Stomach (tissue), 9 donors: ENCODE data around the gene ACTR6. TPM values are rescaled to one million over a fixed set of nuclear protein-coding genes. Genes with fewer than 3 reads are reported as not detected.
"Not testable (repeated sequence)": the region's sequence is repeated elsewhere in the genome, so short reads cannot be mapped to it uniquely, and the experiment has no call there.

Source experiments
- DNase-seq, 2 donors: peaks; one replicate each; pipeline versions ENCODE4 v3.0.0 to v3.0.0-alpha.2; 2013 to 2019
- H3K27ac ChIP-seq, 5 donors: fragments of 200-600 bp in 4 of 5; sonication (generic) in 4 of 5; one replicate each; pipeline ENCODE4 v1.5.1; 2013 to 2019; ENCODE audit warnings: mild to moderate bottlenecking in 1 of 5, moderate library complexity in 1 of 5
- H3K27me3 ChIP-seq, 3 donors: fragments of 200-600 bp; sonication (generic); one replicate each; pipeline ENCODE4 v1.5.1; 2017 to 2019; ENCODE audit warnings: mixed run types in 1 of 3
- H3K36me3 ChIP-seq, 4 donors: fragments of 200-600 bp; sonication (generic); 1 replicate in 3 of 4; 2 replicates in 1 of 4; pipeline ENCODE4 v1.5.1; 2016 to 2019
- H3K4me1 ChIP-seq, 4 donors: fragments of 200-600 bp; sonication (generic); one replicate each; pipeline ENCODE4 v1.5.1; 2016 to 2019
- H3K4me3 ChIP-seq, 4 donors: fragments of 200-600 bp; sonication (generic) in 3 of 4; one replicate each; pipeline ENCODE4 v1.5.1; 2016 to 2019; ENCODE audit warnings: mild to moderate bottlenecking in 1 of 4
- H3K9me3 ChIP-seq, 4 donors: fragments of 200-600 bp; sonication (generic); one replicate each; pipeline ENCODE4 v1.5.1; 2016 to 2019
- CTCF ChIP-seq, 7 experiments: fragments of 450-650 bp in 4 of 7; fragments of 200-600 bp in 3 of 7; sonication (generic) in 3 of 7; IDR thresholded peaks; one replicate each; pipeline ENCODE4 v1.5.1; 2016 to 2019; ENCODE audit warnings: antibody characterized with exemption in 7 of 7, control low read depth in 2 of 7, mild to moderate bottlenecking in 1 of 7
- EP300 ChIP-seq: sonication (generic); formaldehyde crosslinking; IDR thresholded peaks from one replicate; pipeline ENCODE4 v1.6.1; 2017; ENCODE audit warnings: antibody characterized with exemption
- POLR2A ChIP-seq, 4 donors: fragments of 450-650 bp; IDR thresholded peaks; one replicate each; pipeline ENCODE4 v1.6.1; 2016; ENCODE audit warnings: antibody characterized with exemption in 4 of 4, control low read depth in 2 of 4, mild to moderate bottlenecking in 1 of 4, moderate library complexity in 1 of 4
- POLR2AphosphoS5 ChIP-seq, 3 donors: sonication (generic); formaldehyde crosslinking; IDR thresholded peaks; one replicate each; pipeline ENCODE4 v1.6.1; 2016; ENCODE audit warnings: antibody characterized with exemption in 3 of 3
- WGBS, 5 donors: extraction: QIAGEN DNeasy Blood & Tissue Kit in 3 of 5; methylation state at CpG; one replicate each; pipeline versions ENCODE4 v1.1.5 to v1.1.7; 2013 to 2018; 5-methylcytosine and 5-hydroxymethylcytosine counted together
- intact Hi-C: fragments of 100-400 bp; cut with DNase I; formaldehyde crosslinking; loops from one replicate; pipeline ENCODE4 v1.15.1; 2023; ENCODE audit warnings: low total_unique reads
- polyA plus RNA-seq, 3 donors: library from polyadenylated mRNA; stranded (reverse); fragments of 200-250 nt; gene quantifications; one replicate each; pipeline ENCODE4 v1.2.3, GENCODE V29; 2013
- total RNA-seq, 5 donors: library from RNA; depleted of rRNA; stranded (reverse); fragments of >200 nt; gene quantifications; one replicate each; pipeline versions ENCODE4 v1.1.0 to v1.2.3, GENCODE V29; 2014 to 2016
- donor health status: healthy with polysubstance abuse.
- donor health status: Bipolar disorder and iron deficiency.
- donor health status: healthy.

Gene ACTR6
- total and polyA plus RNA-seq, 8 donors = 0.58 to 40.7 (median 13.4) TPM

DNA sequence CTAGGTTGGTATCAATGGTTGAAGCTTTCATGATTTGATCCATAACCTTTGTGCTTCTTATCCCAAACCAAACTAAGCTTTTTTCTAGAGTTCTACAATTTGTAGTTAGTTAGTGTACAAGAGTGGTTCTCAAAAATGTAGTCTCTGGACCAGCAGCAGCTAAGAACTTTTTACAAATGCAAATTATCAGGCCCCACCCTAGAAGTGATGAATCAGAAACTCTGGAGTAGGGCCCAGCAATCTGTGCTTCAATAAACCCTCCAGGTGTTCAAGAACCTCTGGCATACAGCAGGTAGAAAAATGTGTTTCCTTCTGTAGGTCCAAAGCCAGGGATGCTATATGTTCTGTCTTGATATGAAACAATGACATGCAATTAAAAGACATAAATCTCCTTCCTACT is 26.1 kb upstream of the ACTR6 start:
- DNase-seq = no peak
- Histone ChIP-seq H3K27me3 (no peaks in the 10 kb centered on the region), H3K4me3 (no peak overlapping the region), H3K4me1 (peaks cover 0 to 15% (median 0%) of the 10 kb centered on the region in 4 donors), H3K27ac (no peak overlapping the region), H3K36me3 (peaks cover 0 to 14% (median 10%) of the 10 kb centered on the region in 4 donors), H3K9me3 (no peaks in the 10 kb centered on the region)
- intact Hi-C loops = no loop called here
- TF ChIP-seq POLR2AphosphoS5 (IDR thresholded peaks at IDR 0.05) (no peak), EP300 (no peak), POLR2A (IDR thresholded peaks at IDR 0.05) (no peak), CTCF (IDR thresholded peaks at IDR 0.05) (no peak)

DNA sequence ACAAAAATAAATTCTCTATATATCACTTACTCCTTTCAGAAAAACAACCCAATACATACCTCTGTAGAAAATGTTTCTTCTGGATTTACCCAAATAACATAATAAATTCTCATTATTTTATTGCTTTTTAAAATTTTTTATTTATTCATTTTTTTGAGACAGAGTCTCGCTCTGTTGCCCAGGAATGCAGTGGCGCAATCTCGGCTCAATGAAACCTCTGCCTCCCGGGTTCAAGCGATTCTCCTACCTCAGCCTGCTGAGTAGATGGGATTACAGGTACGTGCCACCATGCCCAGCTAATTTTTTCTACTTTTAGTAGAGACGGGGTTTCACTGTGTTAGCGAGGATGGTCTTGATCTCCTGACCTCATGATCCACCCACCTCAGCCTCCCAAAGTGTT is 24.1 kb upstream of the ACTR6 start:
- intact Hi-C loops = not testable (repeated sequence)

DNA sequence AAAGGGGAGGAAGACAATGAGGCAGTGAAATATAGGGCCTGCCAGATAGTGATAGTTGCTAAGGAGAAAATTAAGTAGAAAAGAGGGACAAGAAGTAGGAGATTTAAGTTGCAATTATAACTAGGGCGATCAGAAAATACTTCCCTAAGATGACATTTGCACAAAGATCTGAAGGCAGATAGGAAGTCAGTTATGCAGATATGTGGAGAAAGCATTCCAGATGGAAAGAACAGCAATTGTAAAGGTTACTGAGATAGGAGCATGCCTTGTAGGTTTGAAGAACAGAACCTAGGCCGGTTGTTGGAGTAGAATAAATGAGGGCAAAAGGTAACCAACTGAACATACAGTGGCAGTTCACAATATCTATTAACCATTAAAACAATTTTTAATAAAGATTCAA is 21.4 kb upstream of the ACTR6 start:
- Histone ChIP-seq H3K4me3 (no peak overlapping the region), H3K27me3 (no peaks in the 10 kb centered on the region), H3K27ac (no peak overlapping the region), H3K36me3 (peaks cover 0 to 7% (median 2%) of the 10 kb centered on the region in 4 donors), H3K4me1 (no peaks in the 10 kb centered on the region), H3K9me3 (no peaks in the 10 kb centered on the region)
- no peak for DNase-seq
- 33 to 74% (median 51%) methylated on average over 2 of the region's 2 CpGs for WGBS, 5 donors
- intact Hi-C loops = no loop called here
- TF ChIP-seq POLR2AphosphoS5 (IDR thresholded peaks at IDR 0.05) = no peak
- TF ChIP-seq POLR2A (IDR thresholded peaks at IDR 0.05) = no peak
- TF ChIP-seq EP300 = no peak
- TF ChIP-seq CTCF (IDR thresholded peaks at IDR 0.05) = no peak

More for the DNA sequence above, 24.1 kb upstream of the ACTR6 start:
- 94 to 97% (median 97%) methylated on average over 7 to 8 of the region's 8 CpGs for WGBS, 5 donors
- not testable (repeated sequence) for H3K27ac ChIP-seq, H3K27me3 ChIP-seq, H3K9me3 ChIP-seq, H3K4me1 ChIP-seq, DNase-seq, H3K4me3 ChIP-seq
- peaks cover 0 to 14% (median 10%) of the 10 kb centered on the region in 4 donors for H3K36me3 ChIP-seq

- no peaks in the 10 kb centered on the region for H3K9me3 ChIP-seq
- H3K4me1 ChIP-seq = peaks cover 3 to 23% (median 10%) of the 10 kb centered on the region in 4 donors
- TF ChIP-seq POLR2A (IDR thresholded peaks at IDR 0.05) (no peak), EP300 (no peak), POLR2AphosphoS5 (IDR thresholded peaks at IDR 0.05) (no peak), CTCF (IDR thresholded peaks at IDR 0.05) (no peak)
- no peak for DNase-seq
- intact Hi-C loops = no loop called here
- peaks cover 0 to 7% (median under 1%) of the 10 kb centered on the region in 4 donors for H3K36me3 ChIP-seq
- H3K27ac ChIP-seq = peak overlapping the region in 3 of 5 donors; percentile 45 to 71 (median 59)
- H3K4me3 ChIP-seq = no peak overlapping the region
- WGBS, 5 donors = 91 to 95% (median 92%) methylated on average over 8 of the region's 8 CpGs
- no peaks in the 10 kb centered on the region for H3K27me3 ChIP-seq
These were observed 16.0 kb upstream of the ACTR6 start for GRCh38 chr12:100184549-100185145.

- Histone ChIP-seq H3K9me3 (no peaks in the 10 kb centered on the region), H3K36me3 (peaks cover 0 to 12% (median 3%) of the 10 kb centered on the region in 4 donors), H3K27me3 (no peaks in the 10 kb centered on the region), H3K4me3 (no peak overlapping the region), H3K4me1 (peaks cover 3 to 23% (median 10%) of the 10 kb centered on the region in 4 donors), H3K27ac (peak overlapping the region in 4 of 5 donors; percentile 45 to 71 (median 52))
- intact Hi-C loops = no loop called here
- peak in 1 of 2 donors; percentile 30 for DNase-seq
- 40 to 87% (median 65%) methylated on average over 5 of the region's 5 CpGs for WGBS, 5 donors
- TF ChIP-seq POLR2A (IDR thresholded peaks at IDR 0.05) (no peak), CTCF (IDR thresholded peaks at IDR 0.05) (no peak), POLR2AphosphoS5 (IDR thresholded peaks at IDR 0.05) (no peak), EP300 (no peak)
These were observed 15.2 kb upstream of the ACTR6 start for GRCh38 chr12:100185361-100185894.
